ENCODE measurements around the gene ZC3H7A.

The ZC3H7A gene, protein sequence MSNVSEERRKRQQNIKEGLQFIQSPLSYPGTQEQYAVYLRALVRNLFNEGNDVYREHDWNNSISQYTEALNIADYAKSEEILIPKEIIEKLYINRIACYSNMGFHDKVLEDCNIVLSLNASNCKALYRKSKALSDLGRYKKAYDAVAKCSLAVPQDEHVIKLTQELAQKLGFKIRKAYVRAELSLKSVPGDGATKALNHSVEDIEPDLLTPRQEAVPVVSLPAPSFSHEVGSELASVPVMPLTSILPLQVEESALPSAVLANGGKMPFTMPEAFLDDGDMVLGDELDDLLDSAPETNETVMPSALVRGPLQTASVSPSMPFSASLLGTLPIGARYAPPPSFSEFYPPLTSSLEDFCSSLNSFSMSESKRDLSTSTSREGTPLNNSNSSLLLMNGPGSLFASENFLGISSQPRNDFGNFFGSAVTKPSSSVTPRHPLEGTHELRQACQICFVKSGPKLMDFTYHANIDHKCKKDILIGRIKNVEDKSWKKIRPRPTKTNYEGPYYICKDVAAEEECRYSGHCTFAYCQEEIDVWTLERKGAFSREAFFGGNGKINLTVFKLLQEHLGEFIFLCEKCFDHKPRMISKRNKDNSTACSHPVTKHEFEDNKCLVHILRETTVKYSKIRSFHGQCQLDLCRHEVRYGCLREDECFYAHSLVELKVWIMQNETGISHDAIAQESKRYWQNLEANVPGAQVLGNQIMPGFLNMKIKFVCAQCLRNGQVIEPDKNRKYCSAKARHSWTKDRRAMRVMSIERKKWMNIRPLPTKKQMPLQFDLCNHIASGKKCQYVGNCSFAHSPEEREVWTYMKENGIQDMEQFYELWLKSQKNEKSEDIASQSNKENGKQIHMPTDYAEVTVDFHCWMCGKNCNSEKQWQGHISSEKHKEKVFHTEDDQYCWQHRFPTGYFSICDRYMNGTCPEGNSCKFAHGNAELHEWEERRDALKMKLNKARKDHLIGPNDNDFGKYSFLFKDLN

DNA sequence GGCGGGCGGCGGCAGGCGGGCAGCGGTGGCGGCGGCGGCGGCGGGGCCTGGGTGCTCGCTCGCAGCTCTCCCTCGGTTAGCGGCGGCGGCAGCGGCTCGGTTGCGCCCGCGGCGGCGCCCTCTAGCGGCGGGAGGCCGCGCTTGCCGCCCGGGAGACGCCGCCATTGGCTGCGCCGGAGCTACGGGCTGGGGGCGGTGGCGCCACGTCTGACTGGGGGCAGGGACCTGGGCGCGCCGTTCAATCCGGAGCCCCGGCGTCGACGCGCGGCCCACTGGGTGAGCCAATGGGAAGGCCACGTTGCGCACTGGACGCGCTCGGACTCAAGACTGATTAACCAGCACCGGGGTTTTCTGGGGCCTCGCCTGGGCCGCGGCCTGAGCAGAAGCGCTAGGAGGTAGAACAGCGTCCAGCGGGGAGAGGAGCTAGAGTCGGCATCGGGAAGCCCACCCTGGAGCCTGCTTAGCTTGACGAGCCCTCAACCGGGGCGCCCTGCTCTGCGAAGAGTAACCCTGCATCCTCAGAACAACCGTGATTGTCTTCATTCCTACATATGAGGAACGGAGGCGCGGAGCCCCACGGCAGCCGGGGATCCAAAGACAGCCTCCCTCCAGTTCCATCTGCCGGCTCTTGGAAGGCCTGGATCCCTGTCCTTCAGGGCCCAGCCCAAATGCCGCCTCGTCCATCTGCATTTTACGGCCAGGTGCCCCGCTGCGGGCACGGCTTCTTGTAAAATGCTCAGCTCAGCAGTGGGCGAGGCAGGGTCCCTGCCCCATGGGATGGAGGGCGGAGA, at the start of gene ZC3H7A:
Gene ZC3H7A (minus strand): TSS at position 93 of the 791 bp plus-strand sequence. CDS start 14,904 bp downstream, outside the sequence.
- Histone ChIP-seq H3K27me3 (ENCODE audit: control insufficient read depth in 1 of 2, insufficient read depth in 2 of 2, low read length in 2 of 2) (no peaks in the 10 kb centered on the region), H3K4me3 (ENCODE audit: low read depth in 1 of 2, low read length in 2 of 2) (peak within 1 kb of the TSS; percentile 89 to 91), H3K9me3 (ENCODE audit: low read length) (no peaks in the 10 kb centered on the region), H3K9ac (ENCODE audit: low read length) (peak within 1 kb of the TSS; percentile 99), H3K4me1 (ENCODE audit: insufficient read depth, low read length) (peaks cover 48% of the 10 kb centered on the region), H3K27ac (ENCODE audit: low read depth, low read length) (peak within 1 kb of the TSS; percentile 98), H3K36me3 (ENCODE audit: insufficient read depth, low read length) (no peaks in the 10 kb centered on the region)

- Histone ChIP-seq H3K4me3 (ENCODE audit: low read depth in 1 of 2, low read length in 2 of 2) (no peak overlapping the region), H3K4me1 (ENCODE audit: insufficient read depth, low read length) (no peaks in the 10 kb centered on the region)
These were observed 47.4 kb upstream of the ZC3H7A start for GRCh38 chr16:11844499-11844898.

GRCh38 chr16:11843861-11844260, 46.8 kb upstream of the ZC3H7A start:
- H3K27me3 ChIP-seq (ENCODE audit: control insufficient read depth in 1 of 2, insufficient read depth in 2 of 2, low read length in 2 of 2) = no peaks in the 10 kb centered on the region
- H3K4me3 ChIP-seq (ENCODE audit: low read depth in 1 of 2, low read length in 2 of 2) = no peak overlapping the region
- no peak overlapping the region for H3K9ac ChIP-seq (ENCODE audit: low read length)
- H3K4me1 ChIP-seq (ENCODE audit: insufficient read depth, low read length) = no peaks in the 10 kb centered on the region
- no peak overlapping the region for H3K27ac ChIP-seq (ENCODE audit: low read depth, low read length)
- H3K9me3 ChIP-seq (ENCODE audit: low read length) = no peaks in the 10 kb centered on the region
- peaks cover 75% of the 10 kb centered on the region for H3K36me3 ChIP-seq (ENCODE audit: insufficient read depth, low read length)

More at GRCh38 chr16:11844499-11844898, 47.4 kb upstream of the ZC3H7A start:
- no peak overlapping the region for H3K9ac ChIP-seq (ENCODE audit: low read length)
- no peaks in the 10 kb centered on the region for H3K27me3 ChIP-seq (ENCODE audit: control insufficient read depth in 1 of 2, insufficient read depth in 2 of 2, low read length in 2 of 2)
- H3K27ac ChIP-seq (ENCODE audit: low read depth, low read length) = no peak overlapping the region
- no peaks in the 10 kb centered on the region for H3K9me3 ChIP-seq (ENCODE audit: low read length)
- peaks cover 75% of the 10 kb centered on the region for H3K36me3 ChIP-seq (ENCODE audit: insufficient read depth, low read length)

GRCh38 chr16:11843206-11843605, 46.1 kb upstream of the ZC3H7A start:
- H3K27ac ChIP-seq (ENCODE audit: low read depth, low read length) = no peak overlapping the region
- no peaks in the 10 kb centered on the region for H3K27me3 ChIP-seq (ENCODE audit: control insufficient read depth in 1 of 2, insufficient read depth in 2 of 2, low read length in 2 of 2)
- H3K4me3 ChIP-seq (ENCODE audit: low read depth in 1 of 2, low read length in 2 of 2) = no peak overlapping the region
- H3K9me3 ChIP-seq (ENCODE audit: low read length) = no peaks in the 10 kb centered on the region
- H3K9ac ChIP-seq (ENCODE audit: low read length) = no peak overlapping the region
- H3K4me1 ChIP-seq (ENCODE audit: insufficient read depth, low read length) = no peaks in the 10 kb centered on the region
- H3K36me3 ChIP-seq (ENCODE audit: insufficient read depth, low read length) = peaks cover 74% of the 10 kb centered on the region

DNA sequence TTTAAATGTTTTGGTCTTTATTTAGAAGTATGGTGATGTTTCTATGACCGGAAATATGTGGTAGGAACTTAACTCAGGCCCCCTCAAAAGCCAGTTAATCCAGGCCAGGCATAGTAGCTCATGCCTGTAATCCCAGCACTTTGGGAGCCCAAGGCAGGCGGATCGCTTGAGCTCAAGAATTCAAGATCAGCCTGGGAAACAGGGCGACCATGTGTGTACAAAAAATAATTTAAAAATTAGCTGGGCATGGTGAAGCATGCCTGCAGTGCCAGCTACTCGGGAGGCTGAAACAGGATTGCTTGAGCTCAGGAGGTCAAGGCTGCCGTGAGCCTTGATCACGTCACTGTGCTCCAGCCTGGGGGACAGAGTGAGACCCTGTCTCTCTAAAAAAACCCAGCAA, 44.0 kb upstream of the ZC3H7A start:
- H3K27me3 ChIP-seq (ENCODE audit: control insufficient read depth in 1 of 2, insufficient read depth in 2 of 2, low read length in 2 of 2) = no peaks in the 10 kb centered on the region
- H3K36me3 ChIP-seq (ENCODE audit: insufficient read depth, low read length) = peaks cover 75% of the 10 kb centered on the region
- H3K9ac ChIP-seq (ENCODE audit: low read length) = no peak overlapping the region
- H3K4me1 ChIP-seq (ENCODE audit: insufficient read depth, low read length) = no peaks in the 10 kb centered on the region
- no peak overlapping the region for H3K27ac ChIP-seq (ENCODE audit: low read depth, low read length)
- no peak overlapping the region for H3K4me3 ChIP-seq (ENCODE audit: low read depth in 1 of 2, low read length in 2 of 2)
- no peaks in the 10 kb centered on the region for H3K9me3 ChIP-seq (ENCODE audit: low read length)

GRCh38 chr16:11836650-11837244, 39.7 kb upstream of the ZC3H7A start:
- no peaks in the 10 kb centered on the region for H3K27me3 ChIP-seq (ENCODE audit: control insufficient read depth in 1 of 2, insufficient read depth in 2 of 2, low read length in 2 of 2)
- no peak overlapping the region for H3K27ac ChIP-seq (ENCODE audit: low read depth, low read length)
- no peak overlapping the region for H3K9ac ChIP-seq (ENCODE audit: low read length)
- no peaks in the 10 kb centered on the region for H3K4me1 ChIP-seq (ENCODE audit: insufficient read depth, low read length)
- H3K9me3 ChIP-seq (ENCODE audit: low read length) = no peaks in the 10 kb centered on the region
- peaks cover 52% of the 10 kb centered on the region for H3K36me3 ChIP-seq (ENCODE audit: insufficient read depth, low read length)
- H3K4me3 ChIP-seq (ENCODE audit: low read depth in 1 of 2, low read length in 2 of 2) = no peak overlapping the region

DNA sequence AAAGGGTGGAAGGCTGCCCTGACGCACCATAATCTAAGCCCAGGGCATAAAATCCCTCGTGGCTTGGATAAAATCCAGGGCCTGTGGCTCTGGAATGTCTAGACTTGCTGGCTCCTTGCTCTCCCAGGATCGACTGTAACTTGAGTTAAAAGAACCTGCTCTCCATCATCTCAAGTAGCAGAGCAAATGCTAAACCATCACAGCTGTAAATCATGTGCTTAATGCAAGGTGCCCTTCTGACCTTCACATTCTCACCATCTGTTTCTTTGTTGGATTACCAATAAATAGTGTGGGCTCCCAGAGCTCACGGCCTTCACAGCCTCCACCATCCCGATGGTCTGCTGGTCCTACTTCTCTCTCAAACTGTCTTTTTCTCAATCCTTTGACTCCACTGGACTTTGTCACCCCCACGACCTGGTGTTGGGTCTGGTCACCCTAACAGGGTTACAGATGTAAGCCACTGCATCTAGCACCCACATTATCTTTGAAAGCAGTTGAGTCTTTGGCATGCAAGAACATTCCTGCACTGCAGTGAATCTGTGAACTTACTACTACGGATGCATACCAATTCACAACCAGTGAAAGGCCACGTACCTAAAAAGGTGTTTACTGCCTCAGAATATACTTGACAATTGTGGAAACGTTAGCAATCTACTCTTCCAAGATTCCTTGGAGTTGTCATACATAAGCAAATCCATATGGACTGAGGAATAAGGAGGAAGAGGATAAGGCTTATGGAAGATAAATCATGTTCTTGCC, 39.0 kb upstream of the ZC3H7A start:
- no peaks in the 10 kb centered on the region for H3K27me3 ChIP-seq (ENCODE audit: control insufficient read depth in 1 of 2, insufficient read depth in 2 of 2, low read length in 2 of 2)
- H3K9ac ChIP-seq (ENCODE audit: low read length) = no peak overlapping the region

DNA sequence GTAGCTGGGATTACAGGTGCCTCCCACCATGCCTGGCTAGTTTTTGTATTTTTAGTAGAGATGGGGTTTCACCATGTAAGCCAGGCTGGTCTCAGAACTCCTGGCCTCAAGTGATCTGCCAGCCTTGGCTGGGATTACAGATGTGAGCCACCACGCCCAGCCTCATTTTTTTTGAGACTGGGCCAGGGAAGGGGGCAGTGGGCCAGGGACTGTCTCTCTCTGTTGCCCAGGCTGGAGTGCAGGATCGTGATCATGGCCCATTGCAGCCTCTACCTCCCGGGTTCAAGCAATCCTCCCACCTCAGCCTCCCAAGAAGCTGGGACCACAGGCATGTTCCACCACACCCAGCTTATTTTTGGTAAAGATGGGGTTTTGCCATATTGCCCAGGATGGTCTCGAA, 38.3 kb upstream of the ZC3H7A start:
- H3K9ac ChIP-seq (ENCODE audit: low read length) = no peak overlapping the region
- H3K27ac ChIP-seq (ENCODE audit: low read depth, low read length) = no peak overlapping the region
- H3K27me3 ChIP-seq (ENCODE audit: control insufficient read depth in 1 of 2, insufficient read depth in 2 of 2, low read length in 2 of 2) = no peaks in the 10 kb centered on the region
- no peaks in the 10 kb centered on the region for H3K4me1 ChIP-seq (ENCODE audit: insufficient read depth, low read length)
- no peak overlapping the region for H3K4me3 ChIP-seq (ENCODE audit: low read depth in 1 of 2, low read length in 2 of 2)
- H3K36me3 ChIP-seq (ENCODE audit: insufficient read depth, low read length) = peaks cover 40% of the 10 kb centered on the region
- H3K9me3 ChIP-seq (ENCODE audit: low read length) = no peaks in the 10 kb centered on the region

More for the DNA sequence above, 39.0 kb upstream of the ZC3H7A start:
- Histone ChIP-seq H3K4me3 (ENCODE audit: low read depth in 1 of 2, low read length in 2 of 2) (no peak overlapping the region), H3K9me3 (ENCODE audit: low read length) (no peaks in the 10 kb centered on the region), H3K4me1 (ENCODE audit: insufficient read depth, low read length) (no peaks in the 10 kb centered on the region), H3K36me3 (ENCODE audit: insufficient read depth, low read length) (peaks cover 47% of the 10 kb centered on the region), H3K27ac (ENCODE audit: low read depth, low read length) (no peak overlapping the region)

GRCh38 chr16:11833951-11834695, 37.1 kb upstream of the ZC3H7A start:
- Histone ChIP-seq H3K4me3 (ENCODE audit: low read depth in 1 of 2, low read length in 2 of 2) (no peak overlapping the region), H3K27me3 (ENCODE audit: control insufficient read depth in 1 of 2, insufficient read depth in 2 of 2, low read length in 2 of 2) (no peaks in the 10 kb centered on the region), H3K27ac (ENCODE audit: low read depth, low read length) (no peak overlapping the region), H3K4me1 (ENCODE audit: insufficient read depth, low read length) (no peaks in the 10 kb centered on the region), H3K9me3 (ENCODE audit: low read length) (no peaks in the 10 kb centered on the region), H3K36me3 (ENCODE audit: insufficient read depth, low read length) (peaks cover 29% of the 10 kb centered on the region), H3K9ac (ENCODE audit: low read length) (no peak overlapping the region)

DNA sequence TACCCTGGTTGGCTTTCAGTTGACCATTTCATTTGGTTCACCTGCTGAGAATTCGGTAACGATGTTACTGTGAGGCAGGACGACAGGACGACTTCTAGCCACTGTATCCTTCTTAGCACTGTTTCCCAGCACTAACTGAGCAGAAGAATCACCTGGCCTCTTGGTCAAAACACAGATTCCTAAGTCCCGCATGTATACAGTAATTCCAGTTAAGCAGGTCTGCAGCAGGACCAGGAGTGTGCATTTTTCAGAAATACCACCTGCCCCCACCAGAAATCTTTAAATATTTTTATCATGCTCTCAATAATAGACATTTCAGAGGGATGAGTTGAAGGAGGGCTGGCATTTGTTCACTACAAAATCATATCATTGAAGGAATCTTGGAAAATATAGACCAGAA, 31.6 kb upstream of the ZC3H7A start:
- Histone ChIP-seq H3K4me3 (ENCODE audit: low read depth in 1 of 2, low read length in 2 of 2) (no peak overlapping the region), H3K36me3 (ENCODE audit: insufficient read depth, low read length) (no peaks in the 10 kb centered on the region), H3K9ac (ENCODE audit: low read length) (no peak overlapping the region), H3K27ac (ENCODE audit: low read depth, low read length) (no peak overlapping the region), H3K27me3 (ENCODE audit: control insufficient read depth in 1 of 2, insufficient read depth in 2 of 2, low read length in 2 of 2) (no peaks in the 10 kb centered on the region), H3K4me1 (ENCODE audit: insufficient read depth, low read length) (peaks cover 7% of the 10 kb centered on the region), H3K9me3 (ENCODE audit: low read length) (no peaks in the 10 kb centered on the region)
